Mesenchymal stem cell (in vitro differentiated cells and primary cell): ENCODE results near the gene HEG1.

Experiments used
- DNase-seq: peaks from one replicate; pipeline ENCODE4 v3.0.0-alpha.2; 2013
- H2AFZ ChIP-seq: one replicate; pipeline ENCODE4 v1.6.1; 2013; ENCODE audit warnings: low read depth, mild to moderate bottlenecking, control low read depth, inconsistent platforms, low read length, moderate library complexity
- H2AK5ac ChIP-seq: 2 replicates; pipeline ENCODE4 v1.6.1; 2013; ENCODE audit warnings: low read length, moderate library complexity, mild to moderate bottlenecking, inconsistent platforms; ENCODE audit not compliant: severe bottlenecking
- H2BK120ac ChIP-seq: one replicate; pipeline ENCODE4 v1.6.1; 2013; ENCODE audit warnings: low read depth, mild to moderate bottlenecking, inconsistent platforms, low read length, moderate library complexity
- H2BK12ac ChIP-seq, 2 experiments: one replicate each; pipeline ENCODE4 v1.6.1; 2013; ENCODE audit warnings: inconsistent platforms in 2 of 2, low read length in 2 of 2, mild to moderate bottlenecking in 2 of 2, moderate library complexity in 2 of 2, control low read depth in 1 of 2
- H2BK15ac ChIP-seq: one replicate; pipeline ENCODE4 v1.6.1; 2013; ENCODE audit warnings: mild to moderate bottlenecking, low read depth, inconsistent platforms; ENCODE audit not compliant: poor library complexity, severe bottlenecking
- H2BK5ac ChIP-seq: 2 replicates; pipeline ENCODE4 v1.6.1; 2013; ENCODE audit warnings: low read depth, mild to moderate bottlenecking, low read length, control low read depth, inconsistent platforms; ENCODE audit not compliant: poor library complexity, severe bottlenecking
- H3K14ac ChIP-seq, 2 experiments: one replicate each; pipeline ENCODE4 v1.6.1; 2013; ENCODE audit warnings: inconsistent platforms in 2 of 2, low read length in 2 of 2, control low read depth in 1 of 2, mild to moderate bottlenecking in 1 of 2, moderate library complexity in 1 of 2
- H3K18ac ChIP-seq, 2 experiments: one replicate each; pipeline ENCODE4 v1.6.1; 2013; ENCODE audit warnings: inconsistent platforms in 2 of 2, low read length in 2 of 2, control low read depth in 1 of 2, low read depth in 1 of 2, mild to moderate bottlenecking in 1 of 2
- H3K23ac ChIP-seq, 2 experiments: one replicate each; pipeline ENCODE4 v1.6.1; 2013; ENCODE audit warnings: inconsistent platforms in 2 of 2, low read length in 2 of 2, mild to moderate bottlenecking in 2 of 2, moderate library complexity in 2 of 2, control low read depth in 1 of 2
- H3K27ac ChIP-seq: 2 replicates; pipeline ENCODE4 v1.5.1; 2013; ENCODE audit warnings: mild to moderate bottlenecking, moderate library complexity, low read length, control low read depth, inconsistent platforms; ENCODE audit not compliant: poor library complexity, severe bottlenecking
- H3K27me3 ChIP-seq, 2 experiments: 2 replicates each; pipeline versions ENCODE4 v1.6.1 to v1.7.0; 2013; ENCODE audit warnings: low read length in 2 of 2, mild to moderate bottlenecking in 2 of 2, moderate library complexity in 2 of 2, control low read depth in 1 of 2, inconsistent platforms in 1 of 2; ENCODE audit not compliant: control insufficient read depth in 1 of 2, insufficient read depth in 1 of 2
- H3K36me3 ChIP-seq, 2 experiments: 2 replicates each; pipeline versions ENCODE4 v1.6.1 to v1.7.0; 2013; ENCODE audit warnings: low read length in 2 of 2, control low read depth in 1 of 2, inconsistent platforms in 1 of 2, low read depth in 1 of 2, mild to moderate bottlenecking in 1 of 2; ENCODE audit not compliant: insufficient read depth in 2 of 2, control insufficient read depth in 1 of 2
- H3K4ac ChIP-seq, 2 experiments: one replicate each; pipeline ENCODE4 v1.6.1; 2013; ENCODE audit warnings: inconsistent platforms in 2 of 2, low read length in 2 of 2, mild to moderate bottlenecking in 2 of 2, moderate library complexity in 2 of 2, control low read depth in 1 of 2, low read depth in 1 of 2
- H3K4me1 ChIP-seq: 2 replicates; pipeline ENCODE4 v1.6.1; 2013; ENCODE audit warnings: low read depth, low read length, control low read depth; ENCODE audit not compliant: control insufficient read depth, insufficient read depth
- H3K4me2 ChIP-seq: 2 replicates; pipeline ENCODE4 v1.6.1; 2013; ENCODE audit warnings: low read length, mild to moderate bottlenecking, inconsistent platforms; ENCODE audit not compliant: poor library complexity, severe bottlenecking
- H3K4me3 ChIP-seq, 2 experiments: 2 replicates each; pipeline versions ENCODE4 v1.5.1 to v1.7.0; 2013; ENCODE audit warnings: low read length in 2 of 2, mild to moderate bottlenecking in 2 of 2, control low read depth in 1 of 2, low read depth in 1 of 2; ENCODE audit not compliant: insufficient read depth in 1 of 2
- H3K79me1 ChIP-seq: replicated peaks from 2 replicates; pipeline ENCODE4 v1.6.1; 2013; ENCODE audit warnings: mild to moderate bottlenecking, control low read depth, low read length, inconsistent platforms; ENCODE audit not compliant: poor library complexity, severe bottlenecking
- H3K9ac ChIP-seq: 2 replicates; pipeline ENCODE4 v1.7.0; 2013; ENCODE audit warnings: mild to moderate bottlenecking, low read length, moderate library complexity
- H3K9me3 ChIP-seq: 2 replicates; pipeline ENCODE4 v1.7.0; 2013; ENCODE audit warnings: mild to moderate bottlenecking, low read length; ENCODE audit not compliant: control insufficient read depth
- H4K8ac ChIP-seq: one replicate; pipeline ENCODE4 v1.6.1; 2013; ENCODE audit warnings: inconsistent platforms, mild to moderate bottlenecking, low read length, moderate library complexity
- H4K91ac ChIP-seq: one replicate; pipeline ENCODE4 v1.6.1; 2013; ENCODE audit warnings: mild to moderate bottlenecking, low read length, inconsistent platforms
- WGBS: methylation state at CpG from one replicate; pipeline ENCODE4 v1.1.7; 2013; ENCODE audit warnings: mixed read lengths; 5-methylcytosine and 5-hydroxymethylcytosine counted together

HEG1 gene

GRCh38 chr3:125079675-125080045 is 23.9 kb upstream of the HEG1 start:
- no peak overlapping the region for H3K9ac ChIP-seq
- no peak overlapping the region for H3K4ac ChIP-seq
- no peak overlapping the region for H2AK5ac ChIP-seq
- H2AFZ ChIP-seq: no peak overlapping the region
- no peak overlapping the region for H2BK120ac ChIP-seq
- no peak overlapping the region for H3K4me2 ChIP-seq
- no peak overlapping the region for H3K18ac ChIP-seq
- no peaks in the 10 kb centered on the region for H3K79me1 ChIP-seq
- H3K14ac ChIP-seq: no peak overlapping the region
- H2BK12ac ChIP-seq: no peak overlapping the region
- no peaks in the 10 kb centered on the region for H3K9me3 ChIP-seq
- no peak overlapping the region for H4K91ac ChIP-seq
- no peak overlapping the region for H2BK5ac ChIP-seq
- H3K27me3 ChIP-seq: peaks cover 0 to 7% of the 10 kb centered on the region in 2 experiments
- H2BK15ac ChIP-seq: no peak overlapping the region
- H3K36me3 ChIP-seq: peaks cover 0 to 6% of the 10 kb centered on the region in 2 experiments
- H3K27ac ChIP-seq: no peak overlapping the region
- H3K4me3 ChIP-seq: no peak overlapping the region
- peak; percentile 52 for DNase-seq
- 31% methylated on average over 1 of the region's 1 CpG for WGBS
- no peak overlapping the region for H4K8ac ChIP-seq
- H3K23ac ChIP-seq: no peak overlapping the region
- peaks cover 4% of the 10 kb centered on the region for H3K4me1 ChIP-seq

DNA sequence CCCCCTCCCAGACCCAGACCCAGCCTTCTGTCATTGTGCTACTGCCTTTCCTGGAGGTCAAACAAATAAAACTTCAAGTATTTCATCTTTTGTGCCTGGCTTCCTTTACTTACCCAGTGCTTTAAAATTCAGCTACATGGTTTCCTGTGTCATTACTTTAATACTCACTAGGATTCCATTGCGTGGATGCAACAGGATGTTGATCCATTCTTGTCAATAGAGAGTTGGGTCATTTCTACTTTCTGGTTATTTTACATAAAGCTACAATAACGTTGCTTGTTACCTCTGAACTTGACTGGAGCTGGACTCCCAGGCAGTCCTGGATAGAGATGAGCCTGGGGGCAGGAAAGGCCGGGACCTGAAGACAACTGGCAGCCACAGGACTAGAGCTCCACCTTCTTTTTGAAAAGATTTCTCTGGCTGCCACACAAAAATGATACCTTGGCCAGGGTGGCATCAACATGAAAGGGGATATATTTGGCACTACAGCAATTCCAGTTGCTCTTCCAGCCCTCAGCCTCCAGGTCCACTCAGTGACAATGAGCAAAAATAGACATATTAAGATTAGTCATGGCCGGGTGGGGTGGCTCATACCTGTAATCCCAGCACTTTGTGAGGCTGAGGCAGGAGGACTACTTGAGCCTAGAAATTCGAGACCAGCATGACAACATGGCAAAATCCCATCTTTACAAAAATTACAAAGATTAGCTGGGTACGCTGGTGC is 23.3 kb upstream of the HEG1 start:
- Histone ChIP-seq H3K18ac (no peak overlapping the region), H2BK15ac (no peak overlapping the region), H3K79me1 (no peaks in the 10 kb centered on the region), H3K4me2 (no peak overlapping the region), H4K91ac (no peak overlapping the region), H3K27ac (no peak overlapping the region), H2BK12ac (no peak overlapping the region), H2BK120ac (no peak overlapping the region), H3K36me3 (peaks cover 0 to 6% of the 10 kb centered on the region in 2 experiments), H2AFZ (no peak overlapping the region), H3K9ac (no peak overlapping the region), H2AK5ac (no peak overlapping the region), H3K27me3 (peaks cover 0 to 7% of the 10 kb centered on the region in 2 experiments), H3K4ac (no peak overlapping the region), H4K8ac (no peak overlapping the region), H3K4me1 (peaks cover 4% of the 10 kb centered on the region), H3K4me3 (no peak overlapping the region), H2BK5ac (no peak overlapping the region), H3K14ac (no peak overlapping the region), H3K9me3 (no peaks in the 10 kb centered on the region), H3K23ac (no peak overlapping the region)
- DNase-seq: no peak
- 77% methylated on average over 4 of the region's 6 CpGs for WGBS

DNA sequence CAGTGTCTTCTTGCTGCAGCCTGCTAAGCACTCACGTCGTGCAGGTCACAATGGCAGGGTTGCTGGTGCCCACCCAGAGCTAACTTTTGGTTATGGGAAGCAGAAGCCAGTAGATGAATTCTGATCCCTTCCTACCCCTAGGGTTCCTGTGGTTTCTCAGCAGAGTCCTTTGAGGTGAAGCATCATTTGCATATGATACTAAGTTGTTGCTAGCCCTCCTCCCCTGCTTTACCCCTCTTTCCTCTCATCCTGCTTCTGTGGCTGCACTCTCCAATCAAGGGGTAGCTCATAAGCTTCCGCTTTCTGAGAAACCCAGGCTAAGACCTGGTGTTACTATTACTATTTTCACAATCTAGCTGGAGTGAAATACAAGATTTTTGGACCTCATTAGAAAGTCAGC is 22.1 kb upstream of the HEG1 start:
- H2BK5ac ChIP-seq: no peak overlapping the region

GRCh38 chr3:125076464-125076863 is 20.7 kb upstream of the HEG1 start:
- Histone ChIP-seq H3K4ac (no peak overlapping the region), H4K8ac (no peak overlapping the region), H4K91ac (no peak overlapping the region), H3K4me1 (no peaks in the 10 kb centered on the region), H3K18ac (no peak overlapping the region), H2AK5ac (no peak overlapping the region), H3K36me3 (peaks cover 0 to 6% of the 10 kb centered on the region in 2 experiments), H3K4me2 (no peak overlapping the region), H3K4me3 (no peak overlapping the region), H2AFZ (no peak overlapping the region), H2BK15ac (no peak overlapping the region), H3K79me1 (no peaks in the 10 kb centered on the region), H3K14ac (no peak overlapping the region), H3K23ac (no peak overlapping the region), H2BK12ac (no peak overlapping the region), H3K9me3 (no peaks in the 10 kb centered on the region), H2BK5ac (no peak overlapping the region), H3K9ac (no peak overlapping the region), H3K27me3 (peaks cover 0 to 7% of the 10 kb centered on the region in 2 experiments), H3K27ac (no peak overlapping the region), H2BK120ac (no peak overlapping the region)
- WGBS: 60% methylated on average over 1 of the region's 1 CpG
- no peak for DNase-seq

More for the DNA sequence above, 22.1 kb upstream of the HEG1 start:
- H3K4me3 ChIP-seq: no peak overlapping the region
- no peak overlapping the region for H3K4ac ChIP-seq
- H2BK15ac ChIP-seq: no peak overlapping the region
- no peaks in the 10 kb centered on the region for H3K79me1 ChIP-seq
- H3K36me3 ChIP-seq: peaks cover 0 to 6% of the 10 kb centered on the region in 2 experiments
- no peak overlapping the region for H2AK5ac ChIP-seq
- no peak overlapping the region for H2BK120ac ChIP-seq
- H3K23ac ChIP-seq: no peak overlapping the region
- peaks cover 1% of the 10 kb centered on the region for H3K4me1 ChIP-seq
- no peak overlapping the region for H3K14ac ChIP-seq
- H3K4me2 ChIP-seq: no peak overlapping the region
- peaks cover 0 to 7% of the 10 kb centered on the region in 2 experiments for H3K27me3 ChIP-seq
- no peak overlapping the region for H4K91ac ChIP-seq
- H2AFZ ChIP-seq: no peak overlapping the region
- WGBS: 94% methylated on average over 2 of the region's 3 CpGs
- no peak overlapping the region for H2BK12ac ChIP-seq
- H3K18ac ChIP-seq: no peak overlapping the region
- DNase-seq: no peak
- no peak overlapping the region for H3K9ac ChIP-seq
- H3K9me3 ChIP-seq: no peaks in the 10 kb centered on the region
- H3K27ac ChIP-seq: no peak overlapping the region
- no peak overlapping the region for H4K8ac ChIP-seq
